RCC 7860 (cell line): ENCODE data around the gene ZNRF3.

Experiments
- DNase-seq: peaks from one replicate; pipeline ENCODE4 v3.0.0-alpha.2; 2015; ENCODE audit warnings: low spot score
- FAIRE-seq: peaks from 2 replicates; lab custom pipeline; 2012; peaks lifted over from hg19 to GRCh38; lab: Jason Lieb, UNC

Gene ZNRF3

DNA sequence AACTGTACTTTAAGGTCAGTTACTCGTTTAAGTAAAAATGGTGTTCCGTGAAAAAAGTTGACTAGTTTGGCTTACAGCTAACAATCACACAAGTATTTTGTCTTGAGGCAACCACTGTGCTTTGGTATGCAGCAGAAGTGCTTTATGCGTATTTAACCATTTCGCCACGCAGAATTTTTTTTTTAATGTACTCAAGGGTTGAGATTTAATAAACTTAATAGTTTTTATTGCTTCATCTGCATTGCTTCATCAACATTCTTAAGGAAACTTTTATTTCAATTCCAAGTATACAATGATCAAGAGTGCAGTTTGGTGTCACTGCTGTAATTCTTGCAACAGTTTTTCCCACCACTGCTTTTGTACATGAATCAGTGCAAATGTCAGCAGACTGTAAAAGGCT is 66.4 kb downstream of the ZNRF3 start:
- FAIRE-seq (no peak), DNase-seq (no peak)

DNA sequence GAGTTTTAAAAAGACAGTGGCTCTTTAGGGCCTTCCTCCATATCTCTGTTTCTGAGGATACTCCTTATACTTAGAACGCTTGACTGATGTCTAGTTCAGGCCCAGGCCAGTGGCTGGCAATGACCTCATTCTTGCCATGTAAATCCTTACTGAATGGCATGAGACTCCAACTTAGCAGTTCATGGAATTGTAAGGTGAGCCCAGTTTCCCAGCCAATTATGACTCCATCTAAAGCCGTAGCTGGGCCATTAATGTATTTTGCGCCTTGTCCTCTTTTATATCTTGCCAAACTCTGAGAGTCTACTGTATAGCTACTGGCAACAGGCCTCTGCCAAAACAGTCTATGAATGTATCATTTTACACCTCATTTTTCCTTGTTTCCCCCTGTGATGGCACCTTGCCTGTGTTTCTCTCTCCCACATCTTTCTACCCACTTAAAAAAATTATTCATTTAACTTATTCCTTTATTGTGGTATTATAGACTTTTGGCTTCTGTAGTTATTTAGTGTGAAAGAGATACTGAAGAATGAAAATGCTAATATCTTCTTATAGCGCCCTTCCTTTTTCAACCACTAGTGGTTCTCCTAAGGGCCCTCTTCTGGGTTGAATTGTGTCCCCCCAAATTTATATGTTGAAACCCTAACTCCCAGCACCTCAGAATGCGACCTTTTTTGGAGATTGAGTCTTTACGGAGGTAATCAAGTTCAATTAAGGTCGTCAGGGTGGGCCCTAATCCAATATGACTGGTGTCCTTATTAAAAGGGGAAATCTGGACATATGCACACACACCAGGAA is 67.4 kb downstream of the ZNRF3 start:
- no peak for DNase-seq
- FAIRE-seq, result no peak

DNA sequence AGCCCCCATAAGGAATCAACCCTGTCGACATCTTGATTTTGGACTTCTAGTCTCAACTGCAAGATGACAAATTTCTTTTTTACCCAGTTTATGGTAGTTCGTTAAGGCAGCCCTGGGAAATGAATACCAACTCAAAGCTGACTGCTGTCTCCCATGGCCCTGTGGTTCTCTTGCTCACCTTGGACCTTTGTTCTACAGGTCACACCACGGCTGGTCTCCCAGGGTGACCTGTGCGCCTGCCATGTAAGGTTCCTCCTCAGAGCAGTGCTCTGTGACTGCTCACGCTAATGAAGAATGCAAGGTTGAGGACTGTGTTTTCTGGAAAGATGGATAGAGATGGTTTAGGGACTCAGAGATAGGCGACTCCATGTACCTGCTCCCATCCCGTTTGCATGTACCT is 68.2 kb downstream of the ZNRF3 start:
- no peak for DNase-seq
- FAIRE-seq, result no peak

DNA sequence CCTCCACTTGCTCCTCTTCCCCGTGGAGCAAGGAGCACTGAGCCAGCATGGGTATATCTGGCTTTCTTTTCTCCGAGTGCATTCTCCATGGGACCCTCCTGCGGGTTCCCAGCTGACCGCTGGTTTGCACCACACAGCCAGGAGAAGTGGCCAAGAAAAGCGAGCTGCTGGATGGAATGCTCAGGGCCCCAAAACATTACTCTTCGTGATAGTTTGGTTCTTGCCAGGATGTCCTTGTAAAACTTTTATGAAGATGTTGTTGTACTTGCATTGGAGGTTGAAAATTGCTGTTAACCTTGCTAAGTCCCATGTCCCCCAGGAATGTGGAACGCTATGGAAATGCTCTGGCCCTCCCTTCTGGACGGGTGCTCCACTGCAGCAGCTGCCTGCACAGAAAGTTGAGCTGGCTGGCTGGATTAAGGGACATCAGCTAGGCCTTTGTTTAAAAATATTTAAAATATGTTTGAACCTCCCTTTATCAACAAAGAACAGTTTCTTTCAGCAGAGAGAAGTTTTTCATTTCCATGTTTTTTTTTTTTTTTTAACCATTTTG is 68.7 kb downstream of the ZNRF3 start:
- DNase-seq (no peak), FAIRE-seq (no peak)

DNA sequence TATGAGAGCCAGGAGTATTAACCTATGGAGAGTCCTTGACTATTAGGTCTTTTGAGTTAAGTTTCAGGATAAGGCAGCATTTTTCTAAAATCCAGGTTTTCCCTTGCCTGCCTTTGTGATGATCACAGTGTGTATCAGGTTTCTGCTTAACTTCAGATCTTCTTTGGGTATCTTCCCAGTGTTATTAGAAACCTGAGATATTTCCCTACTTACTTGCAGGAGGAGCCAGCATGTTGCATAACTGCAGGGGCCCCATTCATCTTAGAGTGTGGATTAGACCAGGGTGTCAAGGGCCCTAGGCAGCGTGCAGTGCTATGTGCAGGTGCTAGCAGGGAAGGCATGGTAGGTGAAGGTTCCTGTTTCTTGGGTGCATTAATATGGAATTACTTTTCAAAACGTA is 69.5 kb downstream of the ZNRF3 start:
- no peak for FAIRE-seq
- DNase-seq, result no peak

DNA sequence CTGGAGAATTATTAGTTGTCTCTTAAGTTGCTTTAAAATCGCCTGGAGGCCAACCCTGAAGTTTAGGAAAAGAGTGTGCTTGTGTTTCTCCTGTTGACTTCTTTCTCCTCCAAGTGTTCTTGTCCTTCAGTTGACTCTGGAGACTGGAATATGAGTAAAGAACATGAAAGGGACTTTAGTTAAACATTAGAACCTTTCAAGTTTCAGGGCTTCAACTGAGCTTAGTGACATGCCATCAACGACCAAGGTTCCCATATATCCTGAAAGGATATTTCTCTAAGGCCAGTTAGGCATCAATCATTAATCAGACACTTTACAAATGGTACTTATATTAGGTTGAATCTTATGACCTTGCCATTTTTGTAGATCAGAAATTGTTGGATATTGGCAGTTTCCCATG is 70.0 kb downstream of the ZNRF3 start:
- FAIRE-seq, result no peak
- no peak for DNase-seq

DNA sequence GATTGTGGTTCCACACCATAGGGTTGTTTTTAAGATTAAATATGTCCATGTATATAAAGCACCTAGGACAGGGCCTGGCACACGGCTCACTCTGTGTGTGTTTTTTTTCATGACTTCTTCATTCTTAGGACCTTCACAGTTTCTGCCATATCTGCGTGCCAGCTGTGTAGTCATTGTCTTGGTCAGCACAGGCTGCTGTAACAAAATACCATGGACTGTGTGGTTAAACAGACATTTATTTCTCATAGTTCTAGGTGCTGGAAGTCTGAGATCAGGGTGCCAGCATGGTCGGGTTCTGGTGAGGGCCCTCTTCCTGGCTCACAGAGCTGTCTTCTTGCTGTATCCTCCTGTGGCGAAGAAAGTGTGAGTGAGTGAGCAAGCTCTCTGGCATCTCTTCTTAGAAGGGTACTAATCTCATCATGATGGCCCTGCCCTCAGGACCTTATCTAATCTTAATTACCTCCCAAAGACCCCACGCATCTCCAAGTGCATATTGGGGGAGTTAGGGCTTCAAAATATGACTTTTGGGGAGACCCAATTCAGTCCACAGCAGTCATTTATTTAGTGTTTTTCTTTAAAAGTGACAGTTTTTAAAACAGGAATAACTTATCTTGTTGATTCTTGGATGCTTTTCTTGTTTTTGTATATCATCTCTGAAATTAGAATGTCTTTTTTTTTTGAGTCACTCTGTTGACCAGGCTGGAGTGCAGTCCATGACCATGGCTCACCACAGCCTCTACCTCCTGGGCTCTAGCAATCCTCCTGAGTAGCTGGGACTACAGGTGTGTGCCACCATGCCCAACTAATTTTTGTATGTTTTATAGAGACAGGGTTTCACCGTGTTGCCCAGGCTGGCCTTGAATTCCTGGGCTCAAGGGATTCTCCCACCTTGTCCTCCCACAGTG is 70.9 kb downstream of the ZNRF3 start:
- no peak for DNase-seq
- no peak for FAIRE-seq

DNA sequence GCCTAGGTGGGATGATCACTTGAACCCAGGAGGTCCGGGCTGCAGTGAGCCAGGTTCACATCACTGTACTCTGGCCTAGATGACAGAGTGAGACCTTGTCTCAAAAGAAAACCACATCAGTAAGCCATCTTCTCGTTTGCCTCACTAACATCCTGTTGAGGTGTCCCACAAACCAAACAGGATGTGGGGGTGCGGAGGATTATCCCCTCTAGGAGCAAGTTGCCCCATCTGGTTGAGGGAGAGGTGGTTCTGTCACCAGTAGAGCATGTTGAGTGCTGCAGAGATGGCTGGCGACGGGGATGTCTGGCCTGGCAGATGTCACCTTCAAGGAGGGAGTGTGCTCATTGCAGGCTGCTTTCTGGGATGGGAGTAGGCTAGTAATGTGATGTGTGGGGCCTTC is 72.4 kb downstream of the ZNRF3 start:
- FAIRE-seq (no peak), DNase-seq (no peak)

DNA sequence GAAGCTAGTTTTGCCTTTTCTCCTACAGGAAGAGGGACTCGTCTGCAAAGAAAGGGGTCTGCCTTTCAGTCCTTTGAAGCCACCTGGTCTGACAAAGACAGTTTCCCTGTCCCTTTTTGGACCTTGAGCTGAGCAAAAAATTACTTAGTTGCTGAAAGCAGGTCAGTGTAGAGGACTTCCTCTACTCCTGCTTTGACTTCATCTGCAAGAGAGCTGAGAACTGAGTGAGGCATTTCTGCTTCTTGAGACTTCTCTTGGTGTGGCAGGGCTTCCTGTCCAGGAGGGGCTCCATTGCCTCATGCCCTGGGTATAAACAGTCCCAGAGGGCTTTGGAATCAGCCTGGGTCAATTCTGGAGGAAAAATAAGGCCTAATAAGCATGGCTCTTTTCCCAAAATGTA is 73.1 kb downstream of the ZNRF3 start:
- no peak for DNase-seq
- no peak for FAIRE-seq

DNA sequence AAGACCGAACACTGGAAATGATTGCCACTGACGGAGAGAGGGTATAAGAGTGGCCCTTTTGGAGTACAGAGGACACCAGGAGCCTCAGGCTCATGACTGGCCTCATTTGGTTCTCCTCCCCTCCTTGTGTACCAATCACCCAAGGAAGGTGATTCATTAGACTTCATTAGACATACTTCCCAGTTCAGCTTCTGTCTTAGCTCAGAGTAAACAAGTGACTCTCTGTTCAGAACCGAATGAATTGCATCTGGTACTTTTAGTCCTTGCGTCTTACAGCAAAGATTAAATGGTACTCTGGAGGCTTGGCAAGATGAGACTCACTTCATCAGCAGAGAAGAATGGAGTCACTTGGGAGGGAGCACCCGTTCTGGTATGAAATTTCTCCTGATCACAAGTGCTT is 75.2 kb downstream of the ZNRF3 start:
- DNase-seq, result no peak
- no peak for FAIRE-seq

DNA sequence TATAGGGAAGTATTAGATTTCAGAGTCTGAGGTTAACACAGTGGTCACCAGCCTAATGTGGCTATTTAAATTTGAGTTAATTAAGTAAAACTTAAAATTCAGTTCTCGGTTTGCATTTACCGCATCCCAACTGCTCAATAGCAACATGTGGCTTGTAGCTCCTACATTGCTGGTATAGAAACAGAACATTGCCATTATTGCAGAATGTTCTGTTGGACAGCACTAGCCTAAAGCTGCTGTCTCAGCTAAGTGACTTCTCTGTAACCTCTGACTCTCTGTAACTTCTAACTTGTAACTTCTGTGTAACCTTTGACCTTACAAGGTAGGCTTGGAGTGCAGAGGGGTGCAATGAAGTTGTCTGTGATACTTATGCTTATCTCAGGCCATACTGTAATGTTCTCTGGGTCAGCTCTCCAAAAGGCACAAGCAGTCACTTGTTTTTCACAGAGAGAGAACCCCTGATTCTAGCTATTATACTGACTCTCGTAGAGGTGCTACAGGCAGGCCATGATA is 78.7 kb downstream of the ZNRF3 start:
- no peak for DNase-seq
- no peak for FAIRE-seq

DNA sequence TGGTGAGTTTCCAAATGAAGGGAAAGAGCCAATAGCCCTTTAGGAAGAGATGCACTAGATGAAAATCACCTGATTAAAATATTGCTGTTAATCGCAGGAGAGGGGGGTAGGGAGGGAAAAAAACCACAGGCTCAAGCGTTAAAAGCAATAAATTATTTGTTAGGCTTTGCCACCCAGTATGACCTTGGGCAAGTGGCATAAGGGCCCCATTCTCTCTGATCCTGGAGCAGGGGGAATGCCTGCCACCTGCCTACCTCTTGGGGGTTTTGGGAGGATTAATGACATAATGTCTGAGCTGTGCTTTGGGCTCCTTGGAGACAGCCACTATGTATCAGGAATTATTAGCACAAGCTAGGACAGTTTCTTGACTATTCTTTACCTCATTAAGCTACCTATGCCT is 80.0 kb downstream of the ZNRF3 start:
- FAIRE-seq, result no peak
- no peak for DNase-seq

DNA sequence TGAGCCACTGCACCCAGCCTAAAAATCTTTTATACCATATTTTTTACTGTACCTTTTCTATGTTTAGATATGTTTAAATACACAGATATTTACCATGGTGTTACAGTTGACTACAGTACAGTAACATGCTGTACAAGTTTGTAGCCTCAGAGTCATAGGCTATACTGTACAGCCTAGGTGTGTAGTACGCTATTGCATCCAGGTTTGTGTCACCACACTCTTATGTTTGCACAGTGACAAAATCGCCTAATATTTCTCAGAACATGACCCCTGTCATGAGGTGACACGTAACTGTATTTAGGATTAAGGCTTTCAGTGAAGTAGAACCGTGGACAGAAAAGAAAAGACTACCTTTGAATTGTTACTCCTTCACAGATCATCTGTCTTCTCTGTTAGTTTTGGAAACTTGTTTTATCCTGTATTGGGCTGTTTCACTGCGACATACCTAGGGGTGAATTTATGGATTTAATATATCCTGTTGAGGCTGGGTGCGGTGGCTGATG is 83.8 kb downstream of the ZNRF3 start:
- no peak for DNase-seq
- no peak for FAIRE-seq

DNA sequence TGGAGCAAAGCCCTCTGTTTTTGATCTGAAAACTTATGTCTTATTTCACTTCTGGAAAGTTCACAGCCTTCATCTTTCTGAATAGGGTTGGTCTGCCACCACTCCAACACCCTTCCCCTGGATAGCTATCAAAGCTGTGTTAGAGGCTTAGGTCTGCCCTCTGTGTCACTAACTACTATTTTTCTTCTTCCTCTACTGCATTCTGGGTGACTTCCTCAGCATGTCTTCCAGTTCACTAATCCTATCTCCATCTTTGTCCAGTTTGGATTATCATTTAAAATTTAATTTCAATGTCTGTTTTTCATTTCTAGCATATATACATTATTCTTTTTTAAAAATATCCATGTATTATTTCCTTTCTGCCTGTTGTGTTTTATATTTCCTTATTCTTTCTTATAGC is 84.6 kb downstream of the ZNRF3 start:
- FAIRE-seq (no peak), DNase-seq (no peak)

DNA sequence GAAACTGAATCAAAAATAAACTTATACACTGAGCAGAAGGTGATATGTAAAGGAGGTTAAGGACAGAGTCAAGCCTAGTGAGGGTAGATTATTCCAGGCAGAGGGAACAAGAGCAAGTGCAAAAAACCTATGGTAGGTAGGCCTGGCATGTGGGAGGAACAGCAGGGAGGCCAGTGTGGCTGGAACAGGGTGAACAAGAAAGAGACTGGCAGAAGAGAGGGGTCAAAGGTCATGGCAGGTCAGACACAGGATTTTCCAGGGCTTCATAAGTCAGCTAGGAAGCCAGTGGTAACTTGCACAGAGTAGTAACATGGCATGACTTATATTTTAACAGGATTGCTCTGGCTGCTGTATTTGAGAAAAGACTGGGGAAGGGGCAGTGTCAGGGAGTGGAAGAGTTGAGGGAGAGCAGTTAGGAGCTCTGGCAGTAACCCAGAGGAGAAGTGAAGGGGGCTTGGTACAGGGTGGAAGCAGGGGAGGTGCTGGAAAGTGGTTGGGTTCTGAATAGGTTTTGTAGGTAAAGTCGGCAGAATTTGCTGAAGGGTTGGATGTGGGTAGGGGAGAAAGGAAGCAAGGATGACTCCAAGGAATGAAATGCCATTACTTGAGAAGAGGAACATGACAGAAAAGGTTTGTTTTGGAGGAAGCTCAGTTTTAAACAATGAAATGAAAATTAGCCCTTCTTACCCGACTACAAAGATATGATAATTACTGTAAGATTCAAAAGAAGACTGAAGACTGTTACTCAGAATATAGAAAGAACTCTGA is 86.2 kb downstream of the ZNRF3 start:
- no peak for DNase-seq

DNA sequence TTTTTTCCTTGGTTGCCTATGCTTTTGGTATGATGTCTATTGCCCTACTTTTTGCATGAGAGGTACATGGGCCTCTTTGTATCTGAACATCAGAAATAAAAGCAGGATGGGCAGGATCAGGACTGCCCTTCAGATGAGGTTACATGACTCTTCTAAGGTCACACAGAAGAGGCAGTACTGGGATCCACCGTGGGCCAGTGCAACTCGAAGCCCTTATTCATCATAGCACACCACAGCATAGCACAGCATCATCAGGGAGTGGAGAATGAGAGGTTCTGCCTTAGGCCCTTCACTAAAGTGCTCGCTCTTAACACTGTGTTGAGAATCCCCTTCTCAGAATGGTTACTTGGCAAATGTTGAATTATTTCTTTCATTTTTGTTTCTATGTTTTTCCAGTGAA is 90.0 kb downstream of the ZNRF3 start:
- DNase-seq, result no peak
- FAIRE-seq, result no peak

More for the DNA sequence above, 86.2 kb downstream of the ZNRF3 start:
- FAIRE-seq, result no peak

DNA sequence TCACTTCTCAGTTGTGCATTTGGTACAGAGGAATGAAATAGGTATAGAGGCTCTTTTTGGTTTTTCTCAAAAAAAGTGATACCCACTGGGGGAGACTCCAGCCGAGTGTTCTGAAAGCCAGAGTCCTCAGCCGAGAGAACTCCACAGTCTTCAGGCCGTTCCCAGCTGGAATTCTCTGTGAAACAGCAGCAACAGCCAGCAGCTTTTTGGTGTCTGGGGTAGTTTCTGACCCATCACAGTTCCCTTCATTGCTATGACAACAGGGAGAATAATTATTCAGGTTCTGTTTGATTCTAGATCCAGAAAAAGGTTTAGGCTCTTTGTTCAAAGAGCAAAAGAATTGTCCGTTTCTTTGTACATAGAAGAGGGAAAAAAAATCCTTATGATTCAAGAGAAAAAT is 93.7 kb downstream of the ZNRF3 start:
- no peak for DNase-seq
- FAIRE-seq, result no peak

DNA sequence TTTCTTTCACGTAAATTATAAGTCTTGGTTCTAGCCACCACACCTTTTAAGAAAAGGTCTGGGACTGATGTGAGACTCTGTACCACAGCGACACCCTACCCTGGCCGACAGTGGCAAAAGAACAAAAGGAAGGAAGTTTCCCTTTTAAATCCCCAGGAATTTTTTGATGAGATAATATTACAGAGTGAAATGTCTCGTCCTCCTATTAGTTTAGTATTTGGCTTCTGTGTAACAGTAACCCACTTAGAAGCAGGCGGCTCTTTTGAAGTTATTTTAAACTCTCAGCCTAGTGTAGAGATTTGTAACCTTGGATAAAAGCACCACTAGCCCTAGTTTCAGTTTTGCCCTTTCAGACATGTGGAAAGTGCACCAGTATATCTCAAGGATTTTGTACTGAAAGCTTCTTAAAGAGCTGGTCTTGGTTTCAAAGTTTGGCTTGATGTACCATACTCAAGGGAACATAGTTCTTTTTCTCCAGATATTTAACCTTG is 94.2 kb downstream of the ZNRF3 start:
- FAIRE-seq (peak; percentile 68), DNase-seq (peak; percentile 36)

DNA sequence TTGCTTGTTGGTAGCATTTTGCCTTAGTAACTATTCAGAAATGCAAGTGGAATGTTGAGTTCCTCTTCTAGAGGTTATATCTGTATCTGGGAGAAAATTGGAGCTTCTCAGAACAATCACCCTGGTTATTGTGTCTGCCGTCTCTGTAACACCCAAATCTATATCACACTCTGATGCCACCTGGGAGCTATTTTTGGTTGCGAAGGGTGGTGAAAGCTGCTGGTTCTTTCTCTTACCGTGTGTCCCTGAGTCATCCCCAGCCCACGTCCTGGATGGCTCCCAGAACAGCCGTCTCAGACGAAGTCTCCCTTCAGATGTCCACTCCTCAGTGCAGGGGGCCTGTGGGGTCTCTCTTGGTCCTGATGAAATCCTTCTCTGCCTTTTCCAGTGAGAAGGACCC is 94.8 kb downstream of the ZNRF3 start:
- peak; percentile 32 for DNase-seq
- no peak for FAIRE-seq
